KBM-7 (cell line): ENCODE results near the gene RPL36AL.
A peak's percentile ranks its signal among the peaks of the same experiment; 100 is the strongest.
"Not testable (repeated sequence)": the region's sequence is repeated elsewhere in the genome, so short reads cannot be mapped to it uniquely, and the experiment has no call there.

Source experiments
- DNase-seq: peaks from one replicate; pipeline ENCODE4 v3.0.0-alpha.2; 2015
- in situ Hi-C: fragments of 300-500 bp; cut with MboI; formaldehyde crosslinking; loops from 2 replicates; pipeline ENCODE4 v1.14.3; 2020; ENCODE audit warnings: low sequenced_read_pairs, low pct_unique_long_range_greater_than_20kb, mixed read lengths

The RPL36AL gene

GRCh38 chr14:49620182-49621113, at the start of gene RPL36AL, which contains the start of gene MGAT2:
Gene RPL36AL, minus strand, starts transcription at chr14:49620626. Its CDS starts 1,522 bp downstream, at chr14:49619104.
Gene MGAT2, plus strand, starts transcription at chr14:49620799. Its CDS starts 470 bp downstream, at chr14:49621269.
- DNase-seq: peak; percentile 98
- in situ Hi-C loops: no loop called here

- in situ Hi-C loops: no loop called here
- DNase-seq: no peak
Measured at GRCh38 chr14:49659526-49660455, 39.4 kb upstream of the RPL36AL start.

- in situ Hi-C loops: not testable (repeated sequence)
Measured at GRCh38 chr14:49657500-49657899, 37.1 kb upstream of the RPL36AL start.

GRCh38 chr14:49654511-49654910, 34.1 kb upstream of the RPL36AL start:
- in situ Hi-C loops: no loop called here
- no peak for DNase-seq

More at GRCh38 chr14:49657500-49657899, 37.1 kb upstream of the RPL36AL start:
- not testable (repeated sequence) for DNase-seq

GRCh38 chr14:49653508-49653907, 33.1 kb upstream of the RPL36AL start:
- in situ Hi-C loops: no loop called here
- DNase-seq: no peak

GRCh38 chr14:49642163-49642562, 21.7 kb upstream of the RPL36AL start:
- in situ Hi-C loops: no loop called here

GRCh38 chr14:49641697-49642129, 21.3 kb upstream of the RPL36AL start:
- in situ Hi-C loops: no loop called here

More at GRCh38 chr14:49642163-49642562, 21.7 kb upstream of the RPL36AL start:
- DNase-seq: no peak

GRCh38 chr14:49640540-49641417, 20.4 kb upstream of the RPL36AL start:
- DNase-seq: no peak
- in situ Hi-C loops: no loop called here

More at GRCh38 chr14:49641697-49642129, 21.3 kb upstream of the RPL36AL start:
- no peak for DNase-seq

GRCh38 chr14:49637534-49638078, 17.2 kb upstream of the RPL36AL start:
- in situ Hi-C loops: no loop called here
- no peak for DNase-seq

- no peak for DNase-seq
- in situ Hi-C loops: no loop called here
Measured at GRCh38 chr14:49636866-49637265, 16.4 kb upstream of the RPL36AL start.

GRCh38 chr14:49634547-49635334, 14.3 kb upstream of the RPL36AL start, which contains the start of gene DNAAF2:
Gene DNAAF2, minus strand, starts transcription at chr14:49635244. Its CDS starts 95 bp downstream, at chr14:49635149.
- in situ Hi-C loops: no loop called here
- peak; percentile 80 for DNase-seq

GRCh38 chr14:49633640-49634546, 13.5 kb upstream of the RPL36AL start:
- DNase-seq: peak; percentile 93
- in situ Hi-C loops: no loop called here

GRCh38 chr14:49623941-49624839, 3.8 kb upstream of the RPL36AL start:
- DNase-seq: peak; percentile 28
- in situ Hi-C loops: no loop called here

- in situ Hi-C loops: no loop called here
- DNase-seq: no peak
Measured at GRCh38 chr14:49623387-49623786, 3.0 kb upstream of the RPL36AL start.

- in situ Hi-C loops: no loop called here
- no peak for DNase-seq
Measured at GRCh38 chr14:49622022-49622607, 1.7 kb upstream of the RPL36AL start.
